DOHH2 (cell line): ENCODE data around the gene DCST1.

Experiments
- EZH2phosphoT487 ChIP-seq: fragments of 200-600 bp; sonication (generic); IDR thresholded peaks from 2 replicates; pipeline ENCODE4 v1.6.1; 2017; ENCODE audit warnings: borderline replicate concordance, mild to moderate bottlenecking, antibody characterized with exemption, low read length, moderate library complexity, mixed read lengths
- TF ChIP-seq, protein P1 (sequence below): fragments of 200-600 bp; sonication (generic); IDR thresholded peaks from one replicate; pipeline ENCODE4 v1.5.1; 2014; ENCODE audit warnings: antibody characterized with exemption, mild to moderate bottlenecking, low read depth, low read length; ENCODE audit not compliant: poor library complexity, severe bottlenecking

DNA sequence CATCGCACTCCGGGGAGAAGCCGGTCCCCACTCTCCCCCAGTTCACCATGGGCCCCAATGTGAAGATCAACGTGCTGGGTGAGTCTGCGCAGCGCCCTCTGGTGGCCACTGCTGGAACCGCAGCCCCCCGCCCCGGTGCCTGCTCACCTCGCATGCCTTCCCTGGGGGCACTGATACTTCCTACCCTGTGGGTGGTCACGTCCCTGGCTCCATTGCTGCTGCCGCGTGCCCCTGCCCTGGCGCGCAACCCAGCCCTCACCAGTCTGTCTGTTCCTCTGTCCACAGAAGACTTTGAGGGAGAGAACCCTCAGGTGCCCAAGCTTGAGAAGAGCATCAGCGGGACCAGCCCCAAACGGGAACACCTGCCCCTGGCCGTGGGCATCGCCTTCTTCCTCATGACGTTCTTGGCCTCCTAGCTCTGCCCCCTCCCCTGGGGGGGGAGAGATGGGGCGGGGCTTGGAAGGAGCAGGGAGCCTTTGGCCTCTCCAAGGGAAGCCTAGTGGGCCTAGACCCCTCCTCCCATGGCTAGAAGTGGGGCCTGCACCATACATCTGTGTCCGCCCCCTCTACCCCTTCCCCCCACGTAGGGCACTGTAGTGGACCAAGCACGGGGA lies 52.6 kb downstream of the DCST1 start:
- TF ChIP-seq, protein P1, sequence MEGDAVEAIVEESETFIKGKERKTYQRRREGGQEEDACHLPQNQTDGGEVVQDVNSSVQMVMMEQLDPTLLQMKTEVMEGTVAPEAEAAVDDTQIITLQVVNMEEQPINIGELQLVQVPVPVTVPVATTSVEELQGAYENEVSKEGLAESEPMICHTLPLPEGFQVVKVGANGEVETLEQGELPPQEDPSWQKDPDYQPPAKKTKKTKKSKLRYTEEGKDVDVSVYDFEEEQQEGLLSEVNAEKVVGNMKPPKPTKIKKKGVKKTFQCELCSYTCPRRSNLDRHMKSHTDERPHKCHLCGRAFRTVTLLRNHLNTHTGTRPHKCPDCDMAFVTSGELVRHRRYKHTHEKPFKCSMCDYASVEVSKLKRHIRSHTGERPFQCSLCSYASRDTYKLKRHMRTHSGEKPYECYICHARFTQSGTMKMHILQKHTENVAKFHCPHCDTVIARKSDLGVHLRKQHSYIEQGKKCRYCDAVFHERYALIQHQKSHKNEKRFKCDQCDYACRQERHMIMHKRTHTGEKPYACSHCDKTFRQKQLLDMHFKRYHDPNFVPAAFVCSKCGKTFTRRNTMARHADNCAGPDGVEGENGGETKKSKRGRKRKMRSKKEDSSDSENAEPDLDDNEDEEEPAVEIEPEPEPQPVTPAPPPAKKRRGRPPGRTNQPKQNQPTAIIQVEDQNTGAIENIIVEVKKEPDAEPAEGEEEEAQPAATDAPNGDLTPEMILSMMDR: peak; percentile 95
- no peak for TF ChIP-seq EZH2phosphoT487
